Stimulated activated CD8-positive, alpha-beta memory T cell treated with anti-CD3 and anti-CD28 coated beads, Interleukin-2, amount 100 ng/mL, for 1 hour (primary cell): ENCODE results near the gene PCSK9.

Experiments
- DNase-seq, 2 donors: peaks; one replicate each; pipeline ENCODE4 v3.0.0-alpha.2; 2020; ENCODE audit warnings: low read depth in 2 of 2

The PCSK9 gene

DNA sequence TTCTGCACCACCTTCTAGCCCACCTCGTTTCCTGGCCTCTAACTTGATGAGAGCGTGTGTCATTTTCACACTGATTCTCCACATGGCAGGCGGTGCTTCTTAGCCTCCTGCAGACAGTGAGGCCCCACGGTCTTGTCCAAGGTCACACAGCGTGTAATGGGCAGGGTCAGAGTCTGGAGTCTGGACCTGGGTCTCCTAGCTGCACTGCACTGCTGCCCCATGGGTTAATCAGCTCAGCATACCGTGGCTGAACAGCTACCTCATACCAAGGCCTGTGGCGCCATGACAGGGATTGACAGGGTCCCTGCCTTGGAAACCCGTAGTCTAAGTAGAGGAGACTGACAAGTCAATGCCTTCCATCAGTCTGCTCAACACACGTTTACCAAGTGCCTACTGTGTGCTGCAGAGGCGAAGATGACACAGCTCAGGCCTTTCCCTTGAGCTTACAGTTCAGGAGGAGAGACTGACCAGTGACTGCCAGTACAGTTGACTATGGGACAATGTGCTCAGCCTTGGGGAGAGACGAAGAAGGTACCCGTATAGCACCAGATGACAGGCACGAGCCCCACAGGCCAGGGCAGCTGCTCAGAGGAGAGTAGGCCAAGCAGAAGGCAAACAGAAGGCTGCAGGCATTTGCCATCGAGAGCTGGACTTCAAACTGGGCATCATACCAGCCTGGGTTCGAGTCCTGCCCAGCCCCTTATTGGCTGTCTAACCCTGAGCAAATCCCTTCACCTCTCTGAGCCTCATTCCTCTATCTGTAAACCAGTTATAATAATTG lies 5.5 kb downstream of the PCSK9 start:
- DNase-seq = no peak

DNA sequence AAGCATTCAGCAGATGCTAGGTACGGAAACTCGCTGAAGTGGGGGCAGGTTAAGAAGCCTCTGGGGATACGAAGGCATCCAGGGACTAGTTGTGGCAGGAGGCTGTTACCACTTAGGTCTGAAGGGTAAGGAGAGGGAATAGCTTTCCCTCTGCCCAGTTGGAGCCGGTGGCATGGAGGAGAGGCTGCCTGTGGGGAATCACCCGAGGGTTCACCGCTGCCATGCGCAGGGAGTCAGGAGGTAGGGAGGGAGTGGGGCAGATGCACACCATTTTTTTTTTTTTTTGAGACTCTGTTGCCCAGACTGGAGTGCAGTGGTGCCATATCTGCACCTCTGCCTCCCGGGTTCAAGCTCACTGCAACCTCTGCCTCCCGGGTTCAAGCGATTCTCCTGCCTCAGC lies 6.1 kb downstream of the PCSK9 start:
- DNase-seq = no peak

GRCh38 chr1:55046871-55047270 lies 7.5 kb downstream of the PCSK9 start:
- DNase-seq = no peak

DNA sequence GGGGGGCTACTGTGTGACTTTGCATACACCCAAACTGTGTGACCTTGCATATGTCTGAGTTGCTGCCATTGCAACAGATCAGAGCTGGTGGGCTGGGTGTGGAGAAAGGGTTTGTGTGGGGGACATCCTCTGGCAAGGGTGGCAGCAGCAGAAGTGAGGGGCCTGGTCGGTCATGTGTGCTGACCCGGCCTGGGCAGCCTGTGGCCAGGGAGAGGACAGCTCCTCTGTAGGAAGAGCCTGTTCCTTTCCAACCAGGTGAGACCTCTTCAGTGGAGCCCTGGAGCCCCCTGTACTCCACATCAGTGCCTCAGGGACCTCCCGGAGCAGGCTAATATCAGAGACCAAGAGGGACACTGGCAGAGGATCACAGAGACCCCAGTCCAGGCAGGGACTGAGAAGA lies 8.3 kb downstream of the PCSK9 start:
- DNase-seq = no peak

DNA sequence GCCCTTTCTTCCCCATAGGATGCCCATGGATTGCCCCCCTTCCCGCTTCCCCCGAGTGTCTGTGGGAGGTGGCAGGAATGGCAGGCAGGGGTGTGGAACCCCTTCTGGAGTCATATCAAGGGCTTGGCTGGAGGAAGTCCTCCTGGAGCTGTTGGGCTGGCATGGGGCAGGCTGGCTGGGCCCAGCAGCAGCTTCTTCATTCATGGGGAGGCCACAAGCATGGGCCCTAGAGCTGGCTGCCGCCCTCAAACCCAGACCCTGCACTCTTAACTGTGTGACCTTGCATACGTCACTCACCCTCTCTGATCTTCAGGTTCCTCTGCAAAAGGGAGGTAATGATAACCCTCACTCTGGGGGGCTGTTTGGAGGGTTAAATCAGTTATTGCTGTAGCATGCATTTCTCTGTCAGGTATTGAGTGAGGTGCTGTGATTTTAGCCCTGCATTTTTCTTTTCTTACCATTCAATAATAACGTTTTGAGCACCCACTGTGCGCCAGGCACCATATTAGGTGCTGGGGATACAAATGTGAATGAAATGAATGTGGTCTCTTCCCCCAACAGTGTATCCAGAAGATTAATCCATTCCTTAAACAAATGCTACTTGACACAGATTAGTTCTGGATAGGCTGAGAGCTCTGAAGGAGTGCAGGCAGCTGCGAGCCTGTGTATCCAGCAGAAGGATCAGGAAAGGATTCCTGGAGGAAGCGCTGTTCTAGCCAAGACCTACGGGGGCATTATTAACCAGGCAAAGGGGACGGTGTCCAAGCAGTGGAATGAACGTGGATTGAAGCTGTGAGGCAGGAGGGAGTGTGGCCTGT lies 9.3 kb downstream of the PCSK9 start:
- no peak for DNase-seq

DNA sequence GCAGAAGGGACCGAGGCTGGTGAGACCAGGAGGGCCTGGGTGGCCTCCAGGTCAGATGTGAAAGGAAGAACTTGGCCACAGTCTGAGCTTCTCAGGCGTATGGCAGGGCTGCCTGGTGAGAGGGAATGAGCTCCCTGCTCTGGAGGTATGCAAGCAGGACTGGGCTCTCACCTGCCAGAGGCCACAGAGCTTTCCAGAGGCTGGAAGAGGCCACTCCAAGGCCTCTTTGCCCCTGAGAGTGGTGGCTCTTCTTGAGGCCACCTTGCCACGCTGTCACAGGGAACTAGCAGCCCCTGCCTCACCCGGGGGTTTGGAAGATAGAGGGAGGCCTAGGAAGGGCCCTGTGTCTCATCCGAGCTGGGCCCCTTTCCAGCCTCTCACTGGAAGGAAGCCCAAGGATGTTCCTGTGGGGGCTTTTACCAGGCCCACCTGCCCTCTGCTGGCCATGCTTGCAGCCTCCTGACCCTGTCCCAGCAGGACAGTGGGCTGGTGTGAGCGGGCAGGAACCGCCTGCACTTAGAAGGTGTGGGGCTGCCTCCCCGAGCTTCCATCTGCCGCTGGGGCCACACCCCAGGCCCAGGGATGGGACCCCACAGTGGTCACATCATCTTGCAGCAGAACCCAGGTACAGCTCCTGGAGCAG lies 10.0 kb downstream of the PCSK9 start:
- no peak for DNase-seq

DNA sequence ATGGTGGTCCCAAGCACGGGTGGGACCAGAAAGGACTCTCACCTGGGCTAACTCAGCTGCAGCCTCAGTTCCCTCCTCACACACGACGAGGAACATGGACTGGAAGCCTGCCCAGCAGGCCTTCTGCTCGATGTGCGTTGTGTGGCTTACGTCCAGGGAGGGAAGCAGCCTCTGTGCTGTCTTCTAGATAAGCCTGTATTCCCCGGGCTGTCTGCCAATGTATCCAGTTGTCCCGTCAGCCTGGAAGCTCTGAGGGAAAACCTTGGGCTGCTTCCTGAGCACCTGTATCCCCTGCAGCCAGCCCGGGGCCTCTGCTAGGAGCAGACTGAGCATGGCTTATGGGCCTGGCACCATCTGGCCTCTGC lies 10.5 kb downstream of the PCSK9 start:
- no peak for DNase-seq

DNA sequence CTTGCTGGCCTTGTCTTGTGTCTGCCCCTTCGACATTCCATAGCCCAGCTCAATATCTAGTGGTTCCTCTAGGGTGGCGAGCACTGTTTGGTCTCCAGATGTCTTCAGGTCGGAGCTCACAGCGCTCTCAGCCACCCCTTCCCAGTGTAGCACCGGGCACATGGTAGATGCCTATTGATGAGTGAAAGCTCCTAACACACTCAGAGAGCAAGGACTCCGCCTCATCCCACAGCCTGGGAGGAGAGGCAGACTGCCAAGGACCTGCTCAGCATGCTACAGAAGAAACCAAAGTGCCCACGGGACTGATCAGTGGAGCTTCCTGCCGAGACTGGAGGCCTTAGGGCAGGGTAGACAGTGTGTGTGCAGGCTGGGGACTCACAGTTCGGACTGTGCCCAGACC lies 10.9 kb downstream of the PCSK9 start:
- DNase-seq = no peak

DNA sequence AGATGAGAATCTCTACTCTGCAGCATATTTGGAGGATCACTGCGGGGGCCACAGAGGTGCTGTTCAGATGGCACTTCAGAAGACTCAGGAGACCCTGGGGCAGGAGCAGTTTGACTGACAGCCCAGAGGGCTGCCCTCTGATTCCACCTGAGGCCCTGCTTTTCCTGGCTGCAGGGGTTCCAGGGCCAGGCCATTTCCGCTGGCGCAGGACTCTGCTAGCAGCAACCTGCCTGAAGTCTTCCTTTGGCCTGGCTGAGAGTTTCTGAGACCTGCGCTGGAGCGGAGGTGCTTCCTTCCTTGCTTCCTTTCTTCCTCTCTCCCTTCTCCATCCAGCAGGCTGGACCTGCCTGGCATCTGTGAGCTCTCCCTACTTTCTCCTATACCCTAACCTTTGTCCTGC lies 11.8 kb downstream of the PCSK9 start:
- no peak for DNase-seq

DNA sequence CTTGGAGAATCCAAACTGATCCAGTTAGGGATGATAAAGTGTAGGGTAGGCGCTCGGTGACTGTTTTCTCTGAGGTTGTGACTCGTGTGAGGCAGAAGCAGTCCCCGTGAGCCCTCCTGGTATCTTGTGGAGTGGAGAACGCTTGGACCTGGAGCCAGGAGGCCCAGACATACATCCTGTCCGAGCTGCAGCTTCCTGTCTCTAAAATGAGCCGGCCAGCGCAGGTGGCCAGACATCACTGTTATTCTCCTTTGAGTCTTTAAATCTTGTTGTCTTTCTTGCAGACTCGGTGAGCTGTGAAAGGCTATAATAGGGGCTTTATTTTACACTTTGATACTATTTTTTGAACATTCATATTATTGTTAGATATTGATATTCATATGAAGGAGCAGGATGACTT lies 12.3 kb downstream of the PCSK9 start:
- DNase-seq = no peak

DNA sequence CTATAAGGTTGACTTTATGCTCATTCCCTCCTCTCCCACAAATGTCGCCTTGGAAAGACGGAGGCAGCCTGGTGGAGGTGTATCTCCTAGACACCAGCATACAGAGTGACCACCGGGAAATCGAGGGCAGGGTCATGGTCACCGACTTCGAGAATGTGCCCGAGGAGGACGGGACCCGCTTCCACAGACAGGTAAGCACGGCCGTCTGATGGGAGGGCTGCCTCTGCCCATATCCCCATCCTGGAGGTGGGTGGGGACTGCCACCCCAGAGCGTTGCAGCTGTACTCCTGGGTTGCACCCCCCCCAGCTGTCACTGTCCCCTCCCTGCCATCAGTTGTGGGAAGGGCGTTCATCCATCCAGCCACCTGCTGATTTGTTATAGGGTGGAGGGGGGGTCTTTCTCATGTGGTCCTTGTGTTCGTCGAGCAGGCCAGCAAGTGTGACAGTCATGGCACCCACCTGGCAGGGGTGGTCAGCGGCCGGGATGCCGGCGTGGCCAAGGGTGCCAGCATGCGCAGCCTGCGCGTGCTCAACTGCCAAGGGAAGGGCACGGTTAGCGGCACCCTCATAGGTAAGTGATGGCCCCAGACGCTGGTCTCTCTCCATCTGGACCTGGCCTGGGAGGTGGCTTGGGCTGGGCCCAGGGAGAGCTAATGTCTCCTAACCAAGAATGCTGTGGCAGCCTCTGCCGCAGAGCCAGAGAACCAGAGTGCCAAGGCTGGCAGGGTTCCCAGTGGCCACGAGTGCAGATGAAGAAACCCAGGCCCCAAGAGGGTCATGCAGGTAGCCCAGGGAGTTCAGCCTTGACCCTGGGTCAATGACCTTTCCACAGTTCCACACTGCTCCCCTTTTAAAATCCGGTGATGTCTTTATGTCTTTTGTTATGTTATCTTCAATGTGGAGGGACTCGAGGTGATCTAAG lies 13.1 kb downstream of the PCSK9 start:
- no peak for DNase-seq

DNA sequence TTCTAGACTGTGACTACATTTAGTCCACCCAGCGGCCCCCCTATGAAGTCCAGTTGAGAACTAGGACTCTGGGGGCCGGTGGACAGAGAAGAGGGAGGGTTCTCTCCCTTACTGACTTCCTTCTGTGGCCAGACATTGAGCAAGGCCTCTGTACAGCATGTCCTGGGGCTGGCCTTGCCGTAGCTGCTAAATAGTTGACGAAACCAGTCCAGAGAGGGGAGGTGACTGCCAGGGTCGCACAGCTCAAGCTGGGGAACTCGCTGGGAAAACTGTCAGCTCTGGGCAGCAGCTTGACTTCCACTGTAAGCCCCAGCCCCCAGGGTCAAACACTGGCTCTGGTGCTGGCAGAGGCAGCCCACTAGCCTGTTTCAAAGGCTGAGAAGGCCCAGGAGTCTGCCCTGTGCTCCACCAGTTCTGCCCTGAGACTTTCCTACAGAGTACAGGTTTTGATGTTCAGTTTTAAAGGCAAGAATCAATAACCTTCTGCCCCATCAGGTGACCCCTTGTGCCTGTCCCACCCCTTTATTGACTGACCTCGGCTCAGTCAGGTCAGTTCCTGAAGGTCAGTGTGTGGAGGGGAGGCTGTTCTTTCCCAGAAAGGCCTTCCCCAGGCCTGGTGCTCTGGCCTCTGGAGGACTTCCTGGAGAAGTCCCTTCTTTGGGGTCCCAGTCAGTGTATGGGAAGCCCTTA lies 14.1 kb downstream of the PCSK9 start:
- DNase-seq = no peak

DNA sequence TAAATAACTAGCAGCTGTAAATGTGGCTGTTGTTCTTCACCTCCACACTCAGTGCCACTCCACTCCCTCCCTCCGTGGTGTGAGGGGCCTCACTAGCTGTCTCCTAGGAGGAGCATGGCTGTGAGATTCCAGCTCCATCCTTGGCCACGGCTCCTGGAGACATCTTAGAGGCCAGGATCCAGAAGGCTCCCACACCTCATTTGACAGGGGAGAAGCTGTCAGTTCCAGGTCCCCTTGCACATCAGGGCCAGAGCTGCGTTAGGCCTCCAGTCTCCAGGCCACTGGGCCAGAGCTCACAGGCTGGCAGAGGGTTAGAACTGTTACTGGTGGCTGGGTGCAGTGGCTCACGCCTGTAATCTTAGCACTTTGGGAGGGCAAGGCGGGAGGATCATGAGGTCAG lies 15.0 kb downstream of the PCSK9 start:
- no peak for DNase-seq

DNA sequence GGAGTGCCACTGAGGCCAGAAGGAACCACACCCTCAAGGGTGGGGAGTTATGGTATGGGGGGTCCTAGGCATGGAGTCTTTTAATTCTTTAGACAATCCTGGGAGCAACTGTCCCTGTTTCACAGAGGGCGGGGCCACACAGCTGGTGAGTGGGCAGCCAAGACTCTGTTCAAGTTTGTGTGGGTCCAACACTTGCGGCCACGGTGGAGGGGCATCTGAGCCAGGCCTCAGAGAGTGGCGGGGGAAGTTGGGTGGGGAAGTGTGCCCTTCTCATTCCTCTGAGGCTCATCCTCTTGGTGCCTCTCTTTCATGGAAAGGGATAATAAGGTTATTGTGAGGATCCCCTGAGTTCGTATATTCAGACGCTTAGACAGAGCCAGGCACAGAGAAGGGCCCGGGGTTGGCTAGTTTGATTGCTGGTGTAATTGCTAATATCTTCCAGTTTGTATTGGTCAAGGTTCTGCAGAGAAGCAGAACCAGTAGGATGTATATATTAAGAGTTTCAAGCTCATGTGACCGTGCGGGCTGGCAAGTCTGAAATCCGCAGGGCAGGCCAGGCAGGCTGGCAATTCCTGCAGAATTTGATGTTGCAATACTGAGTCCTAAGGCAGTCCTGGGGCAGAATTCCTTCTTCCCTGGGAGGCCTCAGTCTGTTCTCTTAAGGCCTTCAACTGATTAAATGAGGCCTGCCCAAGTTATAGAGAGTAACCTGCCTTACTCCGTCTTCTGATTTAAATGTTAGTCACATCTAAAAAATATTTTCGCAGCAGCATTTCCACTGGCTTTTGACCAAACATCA lies 15.9 kb downstream of the PCSK9 start:
- no peak for DNase-seq

DNA sequence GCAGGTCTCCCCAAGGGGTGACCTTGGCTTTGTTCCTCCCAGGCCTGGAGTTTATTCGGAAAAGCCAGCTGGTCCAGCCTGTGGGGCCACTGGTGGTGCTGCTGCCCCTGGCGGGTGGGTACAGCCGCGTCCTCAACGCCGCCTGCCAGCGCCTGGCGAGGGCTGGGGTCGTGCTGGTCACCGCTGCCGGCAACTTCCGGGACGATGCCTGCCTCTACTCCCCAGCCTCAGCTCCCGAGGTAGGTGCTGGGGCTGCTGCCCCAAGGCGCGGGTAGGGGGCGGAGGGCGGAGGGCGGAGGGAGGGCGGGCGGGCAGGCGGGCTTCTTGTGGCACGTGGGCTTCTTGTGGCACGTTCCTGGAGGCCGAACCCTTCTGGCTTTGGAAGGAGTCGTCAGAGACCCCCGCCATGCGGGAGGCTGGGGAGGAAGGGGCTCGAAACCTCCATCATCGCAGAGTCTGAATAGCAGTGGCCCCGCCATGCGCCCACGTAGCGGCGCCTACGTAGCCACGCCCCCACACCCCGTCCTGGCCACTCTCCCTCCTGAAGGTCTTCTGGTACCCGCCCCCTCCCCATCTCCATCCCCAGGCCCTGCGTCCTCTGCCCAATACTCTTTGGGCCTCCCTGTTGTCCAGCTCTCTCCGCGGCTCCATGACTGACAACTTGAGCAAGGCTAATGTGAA lies 16.7 kb downstream of the PCSK9 start:
- no peak for DNase-seq

- no peak for DNase-seq
Measured at GRCh38 chr1:55056632-55056992, 17.3 kb downstream of the PCSK9 start.

DNA sequence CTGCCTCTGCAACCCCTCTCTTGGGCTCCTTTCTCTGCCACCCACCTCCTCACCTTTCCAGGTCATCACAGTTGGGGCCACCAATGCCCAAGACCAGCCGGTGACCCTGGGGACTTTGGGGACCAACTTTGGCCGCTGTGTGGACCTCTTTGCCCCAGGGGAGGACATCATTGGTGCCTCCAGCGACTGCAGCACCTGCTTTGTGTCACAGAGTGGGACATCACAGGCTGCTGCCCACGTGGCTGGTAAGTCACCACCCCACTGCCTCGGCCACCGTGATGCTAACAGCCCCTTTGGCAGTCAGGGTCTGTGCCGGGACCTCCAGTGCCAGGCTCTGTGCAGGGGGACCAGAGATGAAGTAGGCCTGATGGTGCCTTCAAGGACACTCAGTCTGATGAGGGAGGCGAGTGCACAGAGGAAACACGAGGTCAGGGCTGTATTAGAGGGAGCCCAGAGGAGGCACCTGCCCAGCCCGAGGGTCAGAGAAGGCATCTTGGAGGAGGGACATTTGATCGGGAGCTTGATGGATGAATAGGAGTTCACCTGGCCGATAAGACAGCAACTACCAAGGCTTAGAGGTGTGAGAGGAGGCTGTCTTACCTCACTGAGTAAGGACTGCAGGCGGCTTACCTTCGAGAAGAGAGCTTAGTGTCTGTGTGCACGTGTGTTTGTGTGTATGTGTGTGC lies 18.1 kb downstream of the PCSK9 start:
- no peak for DNase-seq

GRCh38 chr1:55057956-55058298 lies 18.6 kb downstream of the PCSK9 start:
- no peak for DNase-seq
